NCI-H2196 treated with DMSO at 0.1 percent for 48 hours (cell line): ENCODE results near the gene P2RX7.
"Not testable (repeated sequence)": the region's sequence is repeated elsewhere in the genome, so short reads cannot be mapped to it uniquely, and the experiment has no call there.

Experiments
- DNase-seq: peaks from one replicate; lab custom pipeline; 2025; ENCODE audit not compliant: unreplicated experiment; lab: John Stamatoyannopoulos, UW

P2RX7 gene

GRCh38 chr12:121202407-121203355 lies 70.0 kb downstream of the P2RX7 start:
- DNase-seq = no peak

GRCh38 chr12:121203482-121203881 lies 70.8 kb downstream of the P2RX7 start:
- no peak for DNase-seq

GRCh38 chr12:121205491-121205890 lies 72.8 kb downstream of the P2RX7 start:
- no peak for DNase-seq

GRCh38 chr12:121208571-121208970 lies 75.9 kb downstream of the P2RX7 start:
- not testable (repeated sequence) for DNase-seq

GRCh38 chr12:121209221-121209620 lies 76.5 kb downstream of the P2RX7 start:
- no peak for DNase-seq

GRCh38 chr12:121209624-121210572 lies 77.2 kb downstream of the P2RX7 start, which contains the start of gene P2RX4:
P2RX4 (plus strand) TSS chr12:121210129; CDS start chr12:121210165, 36 bp downstream.
- peak; percentile 64 for DNase-seq

- no peak for DNase-seq
Measured at GRCh38 chr12:121212875-121213274, 80.2 kb downstream of the P2RX7 start.

GRCh38 chr12:121214166-121214777 lies 81.6 kb downstream of the P2RX7 start:
- no peak for DNase-seq

- DNase-seq = no peak
Measured at GRCh38 chr12:121214855-121215745, 82.4 kb downstream of the P2RX7 start.

- DNase-seq = no peak
Measured at GRCh38 chr12:121216102-121216501, 83.4 kb downstream of the P2RX7 start.

- DNase-seq = no peak
Measured at GRCh38 chr12:121217063-121217462, 84.4 kb downstream of the P2RX7 start.

GRCh38 chr12:121217761-121218160 lies 85.1 kb downstream of the P2RX7 start:
- DNase-seq = no peak

- no peak for DNase-seq
Measured at GRCh38 chr12:121218588-121219352, 86.1 kb downstream of the P2RX7 start.

- no peak for DNase-seq
Measured at GRCh38 chr12:121219353-121219986, 86.8 kb downstream of the P2RX7 start.

- DNase-seq = no peak
Measured at GRCh38 chr12:121222847-121223246, 90.2 kb downstream of the P2RX7 start.

- no peak for DNase-seq
Measured at GRCh38 chr12:121223292-121224285, 90.9 kb downstream of the P2RX7 start.

- DNase-seq = no peak
Measured at GRCh38 chr12:121224591-121224990, 91.9 kb downstream of the P2RX7 start.

- no peak for DNase-seq
Measured at GRCh38 chr12:121226399-121226798, 93.7 kb downstream of the P2RX7 start.
